HCT116 (cell line): ENCODE data around the gene PRKCH. TPM values are rescaled to one million over a fixed set of nuclear protein-coding genes. Genes with fewer than 3 reads are reported as not detected.
"Not testable (repeated sequence)": the region's sequence is repeated elsewhere in the genome, so short reads cannot be mapped to it uniquely, and the experiment has no call there.

Experiments used
- ATAC-seq: fragments of 200-7000 bp; cut with Tn5 transposase; 2 replicates; pipeline ENCODE4 v1.9.1; 2020; ENCODE audit warnings: mild to moderate bottlenecking, moderate library complexity
- BruUV-seq: library from RNA; stranded (reverse); fragments of 400-500 nt; replicated peaks from 2 replicates; lab custom pipeline; 2021; lab: Mats Ljungman, UMichigan
- CTCF ChIA-PET: fragments of 300-600 bp; sonication (Branson Sonifier 250); formaldehyde crosslinking; loops from one replicate; lab custom pipeline; 2021; ENCODE audit warnings: antibody characterized with exemption; lab: Charles Lee
- POLR2A ChIA-PET: fragments of 300-600, 350-600 bp; sonication (Branson Sonifier 250); formaldehyde crosslinking; loops from one replicate; lab custom pipeline; 2021; ENCODE audit warnings: antibody characterized with exemption; lab: Charles Lee
- RAD21 ChIA-PET, 2 experiments: fragments of 300-600 bp; sonication (Branson Sonifier 250); formaldehyde crosslinking; loops; one replicate each; lab custom pipeline; 2023; ENCODE audit warnings: low total read pairs in 2 of 2; ENCODE audit not compliant: uncharacterized antibody in 2 of 2, unreplicated experiment in 2 of 2, low non-redundant PET in 1 of 2; lab: Charles Lee
- DNase-seq: peaks from one replicate; pipeline ENCODE4 v3.0.0-alpha.2; 2010; ENCODE audit warnings: low read depth, low spot score
- H2AFZ ChIP-seq: fragments of 200-600 bp; shearing (Covaris generic), sonication (generic); 2 replicates; pipeline ENCODE4 v1.6.1; 2017; ENCODE audit warnings: low read depth, mixed run types, mixed read lengths, antibody characterized with exemption, low read length; ENCODE audit not compliant: poor library complexity, severe bottlenecking
- H3K27ac ChIP-seq: 2 replicates; pipeline ENCODE4 v1.5.1; 2012; ENCODE audit warnings: low read depth, low read length
- H3K27me3 ChIP-seq: fragments of 200-600 bp; sonication (generic); 2 replicates; pipeline ENCODE4 v1.6.1; 2016; ENCODE audit warnings: mixed run types, low read length, mixed read lengths; ENCODE audit not compliant: insufficient read depth
- H3K36me3 ChIP-seq, 2 experiments: fragments of 200-500 bp in 1 of 2; fragments of 200-600 bp in 1 of 2; sonication (Bioruptor generic) in 1 of 2; sonication (generic) in 1 of 2; 2 replicates each; pipeline versions ENCODE4 v1.5.1 to v1.6.1; 2014 to 2016; ENCODE audit warnings: low read length in 2 of 2, inconsistent platforms in 1 of 2, mixed read lengths in 1 of 2, mixed run types in 1 of 2; ENCODE audit not compliant: insufficient read depth in 2 of 2, control insufficient read depth in 1 of 2
- H3K4me1 ChIP-seq, 2 experiments: fragments of 200-600 bp in 1 of 2; sonication (generic) in 1 of 2; 2 replicates each; pipeline versions ENCODE4 v1.5.1 to v1.6.1; 2012 to 2017; ENCODE audit warnings: low read length in 2 of 2, inconsistent platforms in 1 of 2, mild to moderate bottlenecking in 1 of 2, mixed read lengths in 1 of 2, mixed run types in 1 of 2, moderate library complexity in 1 of 2; ENCODE audit not compliant: insufficient read depth in 2 of 2, control insufficient read depth in 1 of 2
- H3K4me2 ChIP-seq: fragments of 200-600 bp; sonication (generic); 2 replicates; pipeline ENCODE4 v1.6.1; 2017; ENCODE audit warnings: mixed run types, low read length, mixed read lengths
- H3K4me3 ChIP-seq, 2 experiments: fragments of 200-600 bp in 1 of 2; sonication (generic) in 1 of 2; replicated peaks in 1 of 2; 2 replicates each; pipeline ENCODE4 v1.5.1; 2011 to 2016; ENCODE audit warnings: low read length in 2 of 2, control low read depth in 1 of 2, low read depth in 1 of 2, mild to moderate bottlenecking in 1 of 2, mixed read lengths in 1 of 2, mixed run types in 1 of 2
- H3K79me2 ChIP-seq: fragments of 200-600 bp; sonication (generic); 2 replicates; pipeline ENCODE4 v1.6.1; 2017; ENCODE audit warnings: mild to moderate bottlenecking, mixed run types, low read length, moderate library complexity, mixed read lengths; ENCODE audit not compliant: insufficient read depth
- H3K9ac ChIP-seq: fragments of 200-600 bp; sonication (generic); 2 replicates; pipeline ENCODE4 v1.6.1; 2016; ENCODE audit warnings: low read length, mixed read lengths
- H3K9me2 ChIP-seq: fragments of 200-600 bp; sonication (generic), shearing (Covaris generic); 2 replicates; pipeline ENCODE4 v1.6.1; 2017; ENCODE audit warnings: mixed run types, mild to moderate bottlenecking, moderate library complexity; ENCODE audit not compliant: insufficient read depth
- H3K9me3 ChIP-seq, 2 experiments: fragments of 200-500 bp in 1 of 2; fragments of 200-600 bp in 1 of 2; sonication (Bioruptor generic) in 1 of 2; sonication (generic) in 1 of 2; 2 replicates each; pipeline ENCODE4 v1.6.1; 2014 to 2017; ENCODE audit warnings: low read length in 2 of 2, mixed read lengths in 2 of 2, inconsistent platforms in 1 of 2, low read depth in 1 of 2, mild to moderate bottlenecking in 1 of 2, mixed run types in 1 of 2, moderate library complexity in 1 of 2; ENCODE audit not compliant: control insufficient read depth in 1 of 2, insufficient read depth in 1 of 2
- H4K20me1 ChIP-seq: fragments of 200-600 bp; sonication (generic), shearing (Covaris generic); 2 replicates; pipeline ENCODE4 v1.6.1; 2017; ENCODE audit warnings: mixed run types, mild to moderate bottlenecking, moderate library complexity; ENCODE audit not compliant: insufficient read depth
- CBX3 ChIP-seq: IDR thresholded peaks from 2 replicates; pipeline ENCODE4 v1.6.1; 2012; ENCODE audit warnings: low read depth
- EGR1 ChIP-seq: IDR thresholded peaks from 2 replicates; pipeline ENCODE4 v1.6.1; 2012; ENCODE audit warnings: low read depth
- EZH2phosphoT487 ChIP-seq: fragments of 200-600 bp; IDR thresholded peaks from 2 replicates; pipeline ENCODE4 v1.6.1; 2018; ENCODE audit warnings: antibody characterized with exemption, borderline replicate concordance
- FOSL1 ChIP-seq: IDR thresholded peaks from 2 replicates; pipeline ENCODE4 v1.6.1; 2012; ENCODE audit warnings: low read depth
- JUND ChIP-seq: IDR thresholded peaks from 2 replicates; pipeline ENCODE4 v1.6.1; 2012
- MAX ChIP-seq: IDR thresholded peaks from 2 replicates; pipeline ENCODE4 v1.6.1; 2012
- POLR2A ChIP-seq: IDR thresholded peaks from 2 replicates; pipeline ENCODE4 v1.7.0; 2011; ENCODE audit warnings: borderline replicate concordance; ENCODE audit not compliant: insufficient read depth, insufficient read length; ENCODE audit errors: extremely low read depth
- POLR2AphosphoS5 ChIP-seq: IDR thresholded peaks from 2 replicates; pipeline ENCODE4 v1.6.1; 2011; ENCODE audit warnings: mild to moderate bottlenecking, low read depth, low read length, moderate library complexity
- RAD21 ChIP-seq: IDR thresholded peaks from 2 replicates; pipeline ENCODE4 v1.6.1; 2012; ENCODE audit warnings: low read depth, mild to moderate bottlenecking
- SIN3A ChIP-seq: IDR thresholded peaks from 2 replicates; pipeline ENCODE4 v1.6.1; 2012; ENCODE audit warnings: low read depth
- SP1 ChIP-seq: IDR thresholded peaks from 2 replicates; pipeline ENCODE4 v1.6.1; 2012; ENCODE audit warnings: low read depth
- SRF ChIP-seq: IDR thresholded peaks from 2 replicates; pipeline ENCODE4 v1.6.1; 2012; ENCODE audit warnings: low read depth
- YY1 ChIP-seq: IDR thresholded peaks from 2 replicates; pipeline ENCODE4 v1.6.1; 2011; ENCODE audit warnings: low read length, low read depth, moderate library complexity, mild to moderate bottlenecking; ENCODE audit not compliant: insufficient replicate concordance; ENCODE audit errors: extremely low read depth
- ZFX ChIP-seq: fragments of 450-650 bp; IDR thresholded peaks from 2 replicates; pipeline ENCODE4 v1.6.1; 2017
- ZNF274 ChIP-seq: fragments of 200-500 bp; sonication (Bioruptor generic); IDR thresholded peaks from 2 replicates; pipeline ENCODE4 v1.6.1; 2014; ENCODE audit warnings: mild to moderate bottlenecking, low read depth, low read length, inconsistent platforms
- intact Hi-C: fragments of 100-400 bp; cut with micrococcal nuclease; formaldehyde crosslinking; loops from 2 replicates; pipeline ENCODE4 v1.10.0; 2022
- total RNA-seq: library from RNA; stranded (reverse); gene quantifications from one replicate; pipeline ENCODE4 v1.2.1, GENCODE V29; 2021; ENCODE audit not compliant: unreplicated experiment
- TF ChIP-seq, protein P1 (sequence below): IDR thresholded peaks from 2 replicates; pipeline ENCODE4 v1.6.1; 2012

Gene PRKCH
- total RNA-seq, 1 experiment from 2014 or later: 16.6 TPM

DNA sequence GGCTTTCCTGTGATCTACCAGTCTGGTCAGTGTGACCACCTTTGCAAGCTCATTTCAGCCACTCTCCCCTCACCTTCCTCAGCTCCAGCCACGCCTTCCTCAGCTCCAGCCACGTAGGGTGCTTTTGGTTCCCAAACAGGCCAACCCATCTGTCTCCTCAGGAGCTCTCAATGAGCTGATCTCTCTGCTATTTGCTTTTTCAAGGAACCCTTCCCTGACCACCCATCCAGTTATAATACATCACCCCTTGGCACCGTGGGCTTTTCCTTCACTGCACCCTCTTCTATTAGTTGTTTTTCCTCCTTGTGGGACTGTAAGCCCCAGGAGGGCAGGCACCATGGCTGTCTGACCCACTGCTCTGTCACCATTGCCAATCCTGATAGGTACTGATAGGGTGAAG, 2.3 kb upstream of the PRKCH start:
- Histone ChIP-seq H3K79me2 (no peaks in the 10 kb centered on the region), H3K4me2 (no peak overlapping the region), H3K9me2 (no peaks in the 10 kb centered on the region), H3K4me3 (no peak overlapping the region), H2AFZ (no peak overlapping the region), H3K4me1 (peaks cover 4 to 20% of the 10 kb centered on the region in 2 experiments; a peak in 3 of 4 replicates), H3K27ac (no peak overlapping the region), H3K27me3 (no peaks in the 10 kb centered on the region), H3K9me3 (no peaks in the 10 kb centered on the region), H3K36me3 (no peaks in the 10 kb centered on the region), H4K20me1 (no peaks in the 10 kb centered on the region), H3K9ac (no peak overlapping the region)
- no peak for ATAC-seq
- intact Hi-C loops: no loop called here
- ChIA-PET CTCF (no interaction called here), RAD21 (no interaction called here), POLR2A (no interaction called here)
- TF ChIP-seq, protein P1, sequence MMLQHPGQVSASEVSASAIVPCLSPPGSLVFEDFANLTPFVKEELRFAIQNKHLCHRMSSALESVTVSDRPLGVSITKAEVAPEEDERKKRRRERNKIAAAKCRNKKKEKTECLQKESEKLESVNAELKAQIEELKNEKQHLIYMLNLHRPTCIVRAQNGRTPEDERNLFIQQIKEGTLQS: no peak
- TF ChIP-seq YY1 (no peak), SIN3A (no peak), CBX3 (no peak), POLR2AphosphoS5 (no peak), SRF (no peak), JUND (no peak), EZH2phosphoT487 (no peak), EGR1 (no peak), ZFX (no peak)
- no peak for DNase-seq
- BruUV-seq: no TSS peak

- Histone ChIP-seq H3K27me3 (no peaks in the 10 kb centered on the region), H2AFZ (no peak overlapping the region), H3K4me3 (no peak overlapping the region), H3K4me1 (peaks cover 4 to 20% of the 10 kb centered on the region in 2 experiments; a peak in 3 of 4 replicates), H3K4me2 (no peak overlapping the region), H4K20me1 (no peaks in the 10 kb centered on the region), H3K9me2 (no peaks in the 10 kb centered on the region), H3K36me3 (no peaks in the 10 kb centered on the region), H3K9ac (no peak overlapping the region), H3K79me2 (0 out of 2 replicates have a peak, but pooled peaks cover 2% of the 10 kb centered on the region), H3K27ac (no peak overlapping the region), H3K9me3 (no peaks in the 10 kb centered on the region)
- DNase-seq (no peak), ATAC-seq (no peak)
- TF ChIP-seq MAX (no peak), EZH2phosphoT487 (no peak), SP1 (no peak), RAD21 (no peak), ZNF274 (no peak), POLR2A (no peak), SRF (no peak), FOSL1 (no peak)
- intact Hi-C loops: no loop called here
- ChIA-PET POLR2A (no interaction called here), CTCF (interaction anchor here (1.1 kb wide), 1 partner anchor 23 kb away, joined by 3 read pairs; no protein-coding TSS in a partner anchor), RAD21 (no interaction called here)
- no TSS peak for BruUV-seq
Measured at GRCh38 chr14:61319706-61320105, 1.7 kb upstream of the PRKCH start.

DNA sequence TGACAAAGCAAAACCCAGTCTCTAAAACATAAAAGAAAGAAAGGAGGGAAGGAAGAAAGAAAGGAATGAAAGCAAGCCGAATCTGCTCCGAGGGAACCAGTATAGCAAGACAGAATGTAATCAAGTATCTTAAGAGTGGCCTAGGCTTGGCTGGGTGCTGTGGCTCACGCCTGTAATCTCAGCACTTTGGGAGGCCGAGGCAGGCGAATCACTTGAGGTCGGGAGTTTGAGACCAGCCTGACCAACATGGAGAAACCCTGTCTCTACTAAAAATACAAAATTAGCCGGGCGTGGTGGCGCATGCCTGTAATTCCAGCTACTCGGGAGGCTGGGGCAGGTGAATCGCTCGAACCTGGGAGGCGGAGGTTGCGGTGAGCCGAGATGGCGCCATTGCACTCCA, 1.2 kb upstream of the PRKCH start:
- POLR2A ChIA-PET: not testable (repeated sequence)

More for the DNA sequence above, 1.2 kb upstream of the PRKCH start:
- H2AFZ ChIP-seq, H3K9ac ChIP-seq, H3K4me2 ChIP-seq, H3K4me3 ChIP-seq, H3K36me3 ChIP-seq, H3K9me3 ChIP-seq, BruUV-seq, DNase-seq, intact Hi-C loops, H3K27ac ChIP-seq, ATAC-seq, H3K9me2 ChIP-seq, H3K79me2 ChIP-seq, H3K27me3 ChIP-seq, RAD21 ChIA-PET, H4K20me1 ChIP-seq: not testable (repeated sequence)
- CTCF ChIA-PET: interaction anchor here (1.1 kb wide), 1 partner anchor 24 kb away, joined by 3 read pairs; no protein-coding TSS in a partner anchor
- peaks cover 4 to 20% of the 10 kb centered on the region in 2 experiments; a peak in 3 of 4 replicates for H3K4me1 ChIP-seq
